ENCODE data around the gene RABGGTB.

RABGGTB gene

DNA sequence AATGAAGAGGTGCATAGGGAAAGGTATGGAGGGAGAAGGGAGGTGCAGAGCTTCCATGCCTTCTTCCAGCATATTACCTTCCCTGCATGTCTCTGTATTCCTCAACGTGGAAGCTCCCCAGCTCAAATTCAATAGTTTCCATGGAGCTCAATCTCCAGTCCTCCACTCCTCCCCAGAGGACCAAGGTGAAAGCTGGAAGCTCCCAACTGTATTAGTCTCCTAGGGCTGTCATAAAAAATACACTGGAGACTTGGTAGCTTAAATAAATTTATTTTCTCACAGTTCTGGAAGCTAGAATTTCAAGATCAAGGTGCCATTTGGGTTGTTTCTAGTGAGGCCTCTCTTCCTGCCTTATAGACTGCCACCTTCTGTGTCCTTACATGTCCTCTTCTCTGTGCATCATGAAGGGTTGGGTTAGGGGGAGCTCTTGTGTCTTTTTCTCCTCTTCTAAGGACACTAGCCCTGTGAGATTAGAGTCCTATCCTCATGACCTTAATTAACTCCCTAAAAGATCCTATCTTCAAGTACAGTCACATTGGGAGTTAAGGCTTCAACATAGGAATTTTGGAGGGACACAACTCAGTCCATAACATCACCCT is 21.9 kb upstream of the RABGGTB start:
- Histone ChIP-seq H3K4me1 (ENCODE audit: control insufficient read depth, low read length) (no peaks in the 10 kb centered on the region), H3K9me3 (ENCODE audit: control insufficient read depth, insufficient read depth, low read length) (no peaks in the 10 kb centered on the region), H4K20me1 (ENCODE audit: control insufficient read depth, insufficient read depth, low read depth, low read length) (no peaks in the 10 kb centered on the region; the same call in 1 of the 2 replicates), H3F3A (ENCODE audit: control insufficient read depth, insufficient read depth) (peaks cover 17% of the 10 kb centered on the region), H3K27ac (ENCODE audit: low read depth, low read length) (no peak overlapping the region), H3K36me3 (ENCODE audit: control insufficient read depth, low read length) (peaks cover 37% of the 10 kb centered on the region), H3K4me3 (ENCODE audit: low read length) (no peak overlapping the region), H3K9me2 (replicated peaks; ENCODE audit: control insufficient read depth, low read length) (no peaks in the 10 kb centered on the region), H3K27me3 (ENCODE audit: control insufficient read depth, low read length) (no peaks in the 10 kb centered on the region), H3K4me2 (ENCODE audit: low read length) (no peak overlapping the region), H3K79me2 (ENCODE audit: control insufficient read depth, low read length) (no peaks in the 10 kb centered on the region)
- TF ChIP-seq EZH2phosphoT487 (IDR thresholded peaks at IDR 0.05; ENCODE audit: borderline replicate concordance, low read length) = no peak
- TF ChIP-seq, protein P1, sequence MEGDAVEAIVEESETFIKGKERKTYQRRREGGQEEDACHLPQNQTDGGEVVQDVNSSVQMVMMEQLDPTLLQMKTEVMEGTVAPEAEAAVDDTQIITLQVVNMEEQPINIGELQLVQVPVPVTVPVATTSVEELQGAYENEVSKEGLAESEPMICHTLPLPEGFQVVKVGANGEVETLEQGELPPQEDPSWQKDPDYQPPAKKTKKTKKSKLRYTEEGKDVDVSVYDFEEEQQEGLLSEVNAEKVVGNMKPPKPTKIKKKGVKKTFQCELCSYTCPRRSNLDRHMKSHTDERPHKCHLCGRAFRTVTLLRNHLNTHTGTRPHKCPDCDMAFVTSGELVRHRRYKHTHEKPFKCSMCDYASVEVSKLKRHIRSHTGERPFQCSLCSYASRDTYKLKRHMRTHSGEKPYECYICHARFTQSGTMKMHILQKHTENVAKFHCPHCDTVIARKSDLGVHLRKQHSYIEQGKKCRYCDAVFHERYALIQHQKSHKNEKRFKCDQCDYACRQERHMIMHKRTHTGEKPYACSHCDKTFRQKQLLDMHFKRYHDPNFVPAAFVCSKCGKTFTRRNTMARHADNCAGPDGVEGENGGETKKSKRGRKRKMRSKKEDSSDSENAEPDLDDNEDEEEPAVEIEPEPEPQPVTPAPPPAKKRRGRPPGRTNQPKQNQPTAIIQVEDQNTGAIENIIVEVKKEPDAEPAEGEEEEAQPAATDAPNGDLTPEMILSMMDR (IDR thresholded peaks at IDR 0.05; ENCODE audit: low read depth, low read length, poor library complexity, severe bottlenecking) = peak; percentile 28

- no peak overlapping the region for H3K27ac ChIP-seq (ENCODE audit: low read depth, low read length)
- H3K79me2 ChIP-seq (ENCODE audit: control insufficient read depth, low read length) = no peaks in the 10 kb centered on the region
- peaks cover 13% of the 10 kb centered on the region for H3F3A ChIP-seq (ENCODE audit: control insufficient read depth, insufficient read depth)
- TF ChIP-seq, protein P1 (IDR thresholded peaks at IDR 0.05; ENCODE audit: low read depth, low read length, poor library complexity, severe bottlenecking) = no peak
- no peak for TF ChIP-seq EZH2phosphoT487 (IDR thresholded peaks at IDR 0.05; ENCODE audit: borderline replicate concordance, low read length)
- no peak overlapping the region for H3K4me2 ChIP-seq (ENCODE audit: low read length)
- H3K9me3 ChIP-seq (ENCODE audit: control insufficient read depth, insufficient read depth, low read length) = no peaks in the 10 kb centered on the region
- no peaks in the 10 kb centered on the region for H3K9me2 ChIP-seq (replicated peaks; ENCODE audit: control insufficient read depth, low read length)
- peaks cover 32% of the 10 kb centered on the region for H3K36me3 ChIP-seq (ENCODE audit: control insufficient read depth, low read length)
- H4K20me1 ChIP-seq (ENCODE audit: control insufficient read depth, insufficient read depth, low read depth, low read length) = no peaks in the 10 kb centered on the region
- no peaks in the 10 kb centered on the region for H3K4me1 ChIP-seq (ENCODE audit: control insufficient read depth, low read length)
- no peak overlapping the region for H3K4me3 ChIP-seq (ENCODE audit: low read length)
- no peaks in the 10 kb centered on the region for H3K27me3 ChIP-seq (ENCODE audit: control insufficient read depth, low read length)
These were observed 20.2 kb upstream of the RABGGTB start for GRCh38 chr1:75765697-75766355.

DNA sequence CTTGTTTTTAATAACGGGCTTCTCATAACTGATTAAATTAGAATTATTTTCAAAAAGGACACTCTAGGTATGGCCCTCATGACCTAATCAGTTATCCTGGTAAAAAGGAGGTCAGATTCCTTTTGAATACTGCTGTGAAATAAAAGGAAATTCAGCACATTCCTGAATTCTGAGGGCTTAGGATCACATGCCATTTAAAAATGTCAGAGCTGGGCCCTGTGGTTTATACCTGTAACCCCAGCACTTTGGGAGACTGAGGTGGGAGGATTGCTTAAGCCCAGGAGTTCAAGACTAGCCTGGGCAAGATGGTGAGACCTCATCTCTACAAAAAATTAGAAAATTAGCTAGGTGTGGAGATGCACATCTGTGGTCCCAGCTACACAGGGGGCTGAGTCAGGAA is 18.0 kb upstream of the RABGGTB start:
- H3K27ac ChIP-seq (ENCODE audit: low read depth, low read length) = no peak overlapping the region
- H3K27me3 ChIP-seq (ENCODE audit: control insufficient read depth, low read length) = no peaks in the 10 kb centered on the region

More for the DNA sequence above, 18.0 kb upstream of the RABGGTB start:
- Histone ChIP-seq H3K79me2 (ENCODE audit: control insufficient read depth, low read length) (no peaks in the 10 kb centered on the region), H3K9me3 (ENCODE audit: control insufficient read depth, insufficient read depth, low read length) (no peaks in the 10 kb centered on the region), H3K36me3 (ENCODE audit: control insufficient read depth, low read length) (peaks cover 12% of the 10 kb centered on the region), H3K4me1 (ENCODE audit: control insufficient read depth, low read length) (no peaks in the 10 kb centered on the region), H4K20me1 (ENCODE audit: control insufficient read depth, insufficient read depth, low read depth, low read length) (no peaks in the 10 kb centered on the region), H3K4me2 (ENCODE audit: low read length) (no peak overlapping the region), H3K4me3 (ENCODE audit: low read length) (no peak overlapping the region), H3F3A (ENCODE audit: control insufficient read depth, insufficient read depth) (peaks cover 3% of the 10 kb centered on the region; the same call in 1 of the 2 replicates), H3K9me2 (replicated peaks; ENCODE audit: control insufficient read depth, low read length) (no peaks in the 10 kb centered on the region)
- no peak for TF ChIP-seq EZH2phosphoT487 (IDR thresholded peaks at IDR 0.05; ENCODE audit: borderline replicate concordance, low read length)
- TF ChIP-seq, protein P1 (IDR thresholded peaks at IDR 0.05; ENCODE audit: low read depth, low read length, poor library complexity, severe bottlenecking) = no peak
